NT2/D1 (cell line): ENCODE data around the gene GSTO2.

Source experiments
- SUZ12 ChIP-seq: IDR thresholded peaks from 2 replicates; pipeline ENCODE4 v1.6.1; 2011; ENCODE audit not compliant: insufficient read length, insufficient read depth; ENCODE audit errors: extremely low read depth
- YY1 ChIP-seq: IDR thresholded peaks from 2 replicates; pipeline ENCODE4 v1.6.1; 2011; ENCODE audit not compliant: insufficient read length, insufficient read depth

GRCh38 chr10:104293011-104293410 lies 24.0 kb downstream of the GSTO2 start:
- TF ChIP-seq YY1 (no peak), SUZ12 (no peak)
